Activated CD8-positive, alpha-beta T cell treated with anti-CD3 and anti-CD28 coated beads for 36 hours (primary cell): ENCODE measurements around the gene SPACA9. TPM values are rescaled to one million over a fixed set of nuclear protein-coding genes. Genes with fewer than 3 reads are reported as not detected.

Source experiments
- ATAC-seq: fragments of 200-7000 bp; cut with Tn5 transposase; one replicate; pipeline ENCODE4 v1.10.0; 2021; ENCODE audit warnings: mild to moderate bottlenecking, moderate library complexity
- CTCF ChIA-PET: fragments of 350-600 bp; sonication (Branson Sonifier 250); formaldehyde crosslinking; loops from one replicate; lab custom pipeline; 2021; ENCODE audit warnings: antibody characterized with exemption; lab: Charles Lee
- POLR2A ChIA-PET: fragments of 350-600 bp; sonication (Branson Sonifier 250); formaldehyde crosslinking; loops from one replicate; lab custom pipeline; 2021; ENCODE audit warnings: antibody characterized with exemption; lab: Charles Lee
- DNase-seq: peaks from one replicate; pipeline ENCODE4 v3.0.0-alpha.2; 2020
- H3K27ac Mint-ChIP-seq: one replicate; pipeline ENCODE4 v1.8.0; 2021; ENCODE audit warnings: mild to moderate bottlenecking, mixed read lengths
- H3K27me3 Mint-ChIP-seq: one replicate; pipeline ENCODE4 v1.8.0; 2021; ENCODE audit warnings: mixed read lengths
- H3K36me3 Mint-ChIP-seq: one replicate; pipeline ENCODE4 v1.8.0; 2021; ENCODE audit warnings: low read depth, mixed read lengths
- H3K4me1 Mint-ChIP-seq: one replicate; pipeline ENCODE4 v1.8.0; 2021; ENCODE audit warnings: low read depth, mixed read lengths
- H3K4me3 Mint-ChIP-seq: one replicate; pipeline ENCODE4 v1.8.0; 2021; ENCODE audit warnings: mild to moderate bottlenecking, moderate library complexity, mixed read lengths
- H3K9me3 Mint-ChIP-seq: one replicate; pipeline ENCODE4 v1.8.0; 2021; ENCODE audit warnings: mixed read lengths
- CTCF ChIP-seq: fragments of 200-600 bp; IDR thresholded peaks from one replicate; pipeline ENCODE4 v1.8.0; 2022; ENCODE audit warnings: antibody characterized with exemption, mild to moderate bottlenecking
- intact Hi-C: fragments of 100-400 bp; cut with micrococcal nuclease; formaldehyde crosslinking; loops from one replicate; pipeline ENCODE4 v1.10.0; 2022
- total RNA-seq, 2 experiments: library from RNA; stranded (reverse); gene quantifications; one replicate each; pipeline ENCODE4 v1.2.3, GENCODE V29; 2021

SPACA9 gene
- total RNA-seq, 2 experiments from 2014 or later, result 1.9 to 3.2 TPM

GRCh38 chr9:132939169-132939568 is 60.5 kb downstream of the SPACA9 start:
- DNase-seq (no peak), ATAC-seq (no peak)
- H3K27me3 Mint-ChIP-seq, result no peaks in the 10 kb centered on the region
- POLR2A ChIA-PET, result no interaction called here
- H3K9me3 Mint-ChIP-seq, result no peaks in the 10 kb centered on the region
- no peak overlapping the region for H3K4me3 Mint-ChIP-seq
- CTCF ChIA-PET, result interaction anchor here (1.3 to 1.4 kb wide), 2 partner anchors 33 to 37 kb away, joined by 3 to 6 read pairs; no protein-coding TSS in a partner anchor
- H3K4me1 Mint-ChIP-seq, result peaks cover 22% of the 10 kb centered on the region
- H3K36me3 Mint-ChIP-seq, result no peaks in the 10 kb centered on the region
- intact Hi-C loops, result no loop called here
- TF ChIP-seq CTCF, result no peak
- no peak overlapping the region for H3K27ac Mint-ChIP-seq

Other genes starting within 250 kb of the SPACA9 start
- gene DDX31, start 208.9 kb upstream of the SPACA9 start, total RNA-seq, result 10 to 100 TPM; 20.9 to 22.8 TPM
- gene GTF3C4, start 208.4 kb upstream of the SPACA9 start, total RNA-seq, result 10 to 100 TPM; 16.2 to 16.4 TPM
- gene AK8, start 614 bp upstream of the SPACA9 start, total RNA-seq, result not detected
- 10 to 100 TPM; 20.7 to 23.2 TPM for gene TSC1, start 65.7 kb downstream of the SPACA9 start, total RNA-seq
- not detected for gene GFI1B, start 99.8 kb downstream of the SPACA9 start, total RNA-seq
- 10 to 100 TPM; 87.6 to 95.3 TPM for gene GTF3C5, start 152.1 kb downstream of the SPACA9 start, total RNA-seq
- 1 to 10 TPM; 2.9 to 3.0 TPM for gene CEL, start 183.1 kb downstream of the SPACA9 start, total RNA-seq
- gene RALGDS, start 242.3 kb downstream of the SPACA9 start, total RNA-seq, result 10 to 100 TPM; 80.5 to 88.2 TPM